GM12873 (cell line): ENCODE data around the gene EIF4G2.

Experiments
- TF ChIP-seq, protein P1 (sequence below): IDR thresholded peaks from 2 replicates; pipeline ENCODE4 v1.5.1; 2012; ENCODE audit warnings: low read depth, mild to moderate bottlenecking, moderate library complexity, low read length, control low read depth; ENCODE audit not compliant: insufficient read depth; ENCODE audit errors: missing control alignments

Gene EIF4G2

DNA sequence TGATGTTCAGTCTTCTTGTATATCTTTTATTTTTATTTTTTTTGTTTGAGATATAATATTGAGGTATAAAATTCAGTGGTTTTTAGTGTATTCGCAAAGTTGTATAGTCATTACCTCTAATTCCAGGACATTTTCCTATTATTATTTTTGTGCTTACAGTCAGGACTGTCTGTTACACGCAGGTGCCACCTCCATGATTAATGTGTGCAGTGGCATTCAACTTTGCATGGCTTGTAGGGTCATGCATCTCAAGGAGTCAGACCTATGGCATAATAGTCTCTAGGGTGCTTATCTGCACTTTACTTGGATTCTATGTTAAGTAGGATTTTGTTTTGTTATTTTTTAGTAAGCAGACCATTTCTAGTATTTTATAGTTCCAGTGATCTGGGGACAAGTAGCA, 56.7 kb downstream of the EIF4G2 start:
- TF ChIP-seq, protein P1, sequence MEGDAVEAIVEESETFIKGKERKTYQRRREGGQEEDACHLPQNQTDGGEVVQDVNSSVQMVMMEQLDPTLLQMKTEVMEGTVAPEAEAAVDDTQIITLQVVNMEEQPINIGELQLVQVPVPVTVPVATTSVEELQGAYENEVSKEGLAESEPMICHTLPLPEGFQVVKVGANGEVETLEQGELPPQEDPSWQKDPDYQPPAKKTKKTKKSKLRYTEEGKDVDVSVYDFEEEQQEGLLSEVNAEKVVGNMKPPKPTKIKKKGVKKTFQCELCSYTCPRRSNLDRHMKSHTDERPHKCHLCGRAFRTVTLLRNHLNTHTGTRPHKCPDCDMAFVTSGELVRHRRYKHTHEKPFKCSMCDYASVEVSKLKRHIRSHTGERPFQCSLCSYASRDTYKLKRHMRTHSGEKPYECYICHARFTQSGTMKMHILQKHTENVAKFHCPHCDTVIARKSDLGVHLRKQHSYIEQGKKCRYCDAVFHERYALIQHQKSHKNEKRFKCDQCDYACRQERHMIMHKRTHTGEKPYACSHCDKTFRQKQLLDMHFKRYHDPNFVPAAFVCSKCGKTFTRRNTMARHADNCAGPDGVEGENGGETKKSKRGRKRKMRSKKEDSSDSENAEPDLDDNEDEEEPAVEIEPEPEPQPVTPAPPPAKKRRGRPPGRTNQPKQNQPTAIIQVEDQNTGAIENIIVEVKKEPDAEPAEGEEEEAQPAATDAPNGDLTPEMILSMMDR = no peak

DNA sequence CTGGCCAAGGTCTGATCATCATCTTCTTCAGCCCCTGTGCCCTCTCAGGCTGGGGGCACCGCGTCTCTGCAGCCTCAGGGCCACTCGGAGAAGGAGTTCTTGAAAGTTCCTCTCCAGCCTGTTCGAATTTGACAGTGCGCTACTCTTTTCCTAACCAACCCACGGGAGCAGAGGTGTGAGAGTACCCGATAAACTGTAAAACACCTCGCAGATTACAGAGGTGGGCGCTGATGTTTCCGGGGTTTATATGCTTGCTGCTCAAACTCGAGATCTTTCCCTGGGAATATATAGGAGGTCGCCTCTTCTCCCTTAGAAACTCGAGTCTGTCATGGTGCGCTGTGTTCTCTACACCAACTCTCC, 57.2 kb downstream of the EIF4G2 start:
- TF ChIP-seq, protein P1 = no peak

DNA sequence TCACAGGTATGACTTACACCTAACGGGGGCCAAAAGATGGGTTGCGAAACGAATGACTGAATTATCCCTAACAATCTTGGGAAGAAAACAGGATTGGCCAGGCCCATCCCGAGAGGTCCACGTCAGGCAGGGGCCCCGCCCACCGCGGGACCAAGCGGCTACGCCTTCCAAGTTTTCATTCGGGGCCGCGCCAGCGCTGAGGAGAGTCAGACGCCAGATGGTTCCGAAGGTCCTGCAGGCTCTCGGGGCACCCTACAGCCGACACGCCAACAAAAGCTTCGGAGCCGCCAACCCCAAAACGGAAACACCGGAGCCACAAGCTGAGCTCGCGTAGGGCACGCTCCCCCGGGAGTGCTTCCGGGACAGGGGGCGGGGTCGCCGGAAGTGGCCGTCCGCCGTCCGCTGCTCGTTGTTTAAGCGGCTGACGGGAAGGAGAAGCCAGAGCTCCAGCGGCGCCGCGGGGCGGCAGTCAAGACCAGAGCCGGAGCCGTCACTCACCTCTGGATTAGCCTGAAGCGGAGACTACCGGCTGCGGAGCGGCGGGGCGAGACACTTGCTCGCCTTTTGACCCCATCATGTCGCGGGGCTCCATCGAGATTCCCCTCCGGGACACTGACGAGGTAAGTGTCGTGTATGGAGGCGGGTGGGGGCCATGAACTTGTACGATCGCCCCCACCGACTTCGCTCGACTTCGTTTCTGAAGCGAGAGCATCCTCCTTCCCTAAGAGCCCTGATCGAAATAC, 57.7 kb downstream of the EIF4G2 start, which contains the start of gene CTR9:
CTR9 (plus strand) TSS at position 409 of the 743 bp plus-strand sequence; CDS start at position 576, 167 bp downstream.
- TF ChIP-seq, protein P1 = peak; percentile 38

DNA sequence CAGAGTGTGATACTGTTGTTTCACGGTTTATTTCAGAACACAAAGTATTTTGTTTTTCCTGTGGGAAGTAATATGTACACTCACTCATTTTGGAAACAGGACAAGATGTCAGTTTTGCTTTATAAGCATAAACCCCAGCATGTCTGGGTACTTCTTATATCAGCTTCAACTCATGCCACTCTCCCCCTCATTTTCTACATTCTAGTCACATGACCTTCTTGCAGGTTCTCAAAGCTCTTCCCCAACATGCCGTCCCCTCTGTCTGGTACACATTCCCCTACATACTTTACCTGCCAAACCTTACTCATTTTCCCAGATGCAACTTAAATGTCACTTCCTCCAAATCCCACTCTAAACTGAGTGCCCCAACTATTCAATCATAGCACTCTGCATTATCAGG, 59.2 kb downstream of the EIF4G2 start:
- TF ChIP-seq, protein P1 = no peak

DNA sequence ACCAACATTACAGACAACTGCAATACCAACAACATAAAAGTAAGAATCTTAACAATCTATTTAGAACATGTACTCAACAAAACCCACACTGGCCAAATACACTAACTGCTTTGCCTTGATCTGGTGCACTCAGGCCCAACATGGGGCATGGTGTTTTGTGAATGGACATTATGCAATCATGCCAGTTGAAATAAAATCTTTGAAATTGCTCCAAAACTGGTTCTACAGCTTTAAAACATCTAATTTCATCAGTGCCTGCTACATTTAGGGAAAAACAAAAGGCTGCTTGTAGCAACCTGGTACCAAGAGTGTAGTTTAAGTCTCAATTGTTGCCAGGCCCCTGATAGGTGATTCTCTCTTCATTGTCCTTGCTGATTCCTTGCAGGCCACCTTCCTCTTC, 61.0 kb downstream of the EIF4G2 start:
- TF ChIP-seq, protein P1 = no peak
